HepG2 (cell line): Measurements from ENCODE around the gene DENND5B.

Experiments
- ATF3 ChIP-seq: sonication (generic); formaldehyde crosslinking; IDR thresholded peaks from 2 replicates; pipeline ENCODE4 v1.4.0; 2020; ENCODE audit warnings: missing genetic modification reagents
- ATM ChIP-seq: fragments of 450-650 bp; IDR thresholded peaks from 2 replicates; pipeline ENCODE4 v1.7.1; 2017; ENCODE audit warnings: mild to moderate bottlenecking, borderline replicate concordance
- CTCF ChIP-seq: sonication (generic); formaldehyde crosslinking; IDR thresholded peaks from 2 replicates; pipeline ENCODE4 v1.5.0; 2020; ENCODE audit warnings: mild to moderate bottlenecking, missing genetic modification reagents, moderate library complexity
- JUND ChIP-seq: sonication (generic); formaldehyde crosslinking; IDR thresholded peaks from 2 replicates; pipeline ENCODE4 v1.8.0; 2022; ENCODE audit warnings: mild to moderate bottlenecking, missing genetic modification reagents
- KLF15 ChIP-seq: sonication (generic); formaldehyde crosslinking; IDR thresholded peaks from 2 replicates; pipeline ENCODE4 v1.8.1; 2023; ENCODE audit warnings: borderline replicate concordance, mild to moderate bottlenecking, inconsistent platforms, missing genetic modification reagents, mixed read lengths
- RARA ChIP-seq: IDR thresholded peaks from 2 replicates; pipeline ENCODE4 v1.6.1; 2016; ENCODE audit warnings: missing genetic modification reagents, missing compliant biosample characterization
- RXRA ChIP-seq: sonication (generic); formaldehyde crosslinking; IDR thresholded peaks from 2 replicates; pipeline ENCODE4 v1.5.1; 2020; ENCODE audit warnings: missing genetic modification reagents
- TAF1 ChIP-seq: sonication (generic); formaldehyde crosslinking; IDR thresholded peaks from 2 replicates; pipeline ENCODE4 v1.4.0; 2020; ENCODE audit warnings: missing genetic modification reagents
- ZBTB10 ChIP-seq: sonication (generic); formaldehyde crosslinking; IDR thresholded peaks from 2 replicates; pipeline ENCODE4 v1.4.0; 2020; ENCODE audit warnings: missing genetic modification reagents, borderline replicate concordance
- ZBTB4 ChIP-seq: sonication (generic); formaldehyde crosslinking; IDR thresholded peaks from 2 replicates; pipeline ENCODE4 v1.4.0; 2020; ENCODE audit warnings: missing genetic modification reagents, mild to moderate bottlenecking, borderline replicate concordance
- ZNF138 ChIP-seq: sonication (generic); formaldehyde crosslinking; IDR thresholded peaks from 2 replicates; pipeline ENCODE4 v1.5.0; 2020; ENCODE audit warnings: mild to moderate bottlenecking, low read depth, missing genetic modification reagents
- ZNF350 ChIP-seq: sonication (generic); formaldehyde crosslinking; IDR thresholded peaks from 2 replicates; pipeline ENCODE4 v1.4.0; 2020; ENCODE audit warnings: mild to moderate bottlenecking, low read depth, missing genetic modification reagents, borderline replicate concordance
- ZNF574 ChIP-seq: sonication (generic); formaldehyde crosslinking; IDR thresholded peaks from 2 replicates; pipeline ENCODE4 v1.4.0; 2020; ENCODE audit warnings: missing genetic modification reagents
- ZNF747 ChIP-seq: sonication (generic); formaldehyde crosslinking; IDR thresholded peaks from 2 replicates; pipeline ENCODE4 v1.8.1; 2023; ENCODE audit warnings: missing genetic modification reagents, mild to moderate bottlenecking, borderline replicate concordance

GRCh38 chr12:31479516-31480210 lies 111.3 kb downstream of the DENND5B start:
- TF ChIP-seq ATM (no peak), RXRA (no peak), JUND (no peak), ZBTB10 (CRISPR knock-in tag) (no peak), ZNF350 (CRISPR knock-in tag) (no peak), ZNF747 (CRISPR knock-in tag) (no peak), RARA (CRISPR knock-in tag) (no peak), TAF1 (no peak), ATF3 (CRISPR knock-in tag) (no peak), KLF15 (no peak), CTCF (CRISPR knock-in tag) (no peak), ZBTB4 (no peak), ZNF574 (CRISPR knock-in tag) (no peak), ZNF138 (CRISPR knock-in tag) (no peak)
